Lower leg skin (tissue), 4 donors: Measurements from ENCODE around the gene GNAT3. TPM values are rescaled to one million over a fixed set of nuclear protein-coding genes. Genes with fewer than 3 reads are reported as not detected.

Source experiments
- DNase-seq, 2 donors: peaks; one replicate each; pipeline ENCODE4 v3.0.0-alpha.2; 2019; ENCODE audit warnings: low spot score in 2 of 2
- H3K4me3 ChIP-seq: fragments of 200-600 bp; sonication (generic); 2 replicates; pipeline ENCODE4 v1.5.1; 2017; ENCODE audit warnings: mild to moderate bottlenecking, low read depth; ENCODE audit not compliant: poor library complexity, severe bottlenecking
- CTCF ChIP-seq, 3 donors: fragments of 450-650 bp; IDR thresholded peaks; one replicate each; pipeline ENCODE4 v1.5.1; 2016; ENCODE audit warnings: antibody characterized with exemption in 3 of 3, mild to moderate bottlenecking in 3 of 3, moderate library complexity in 2 of 3
- POLR2A ChIP-seq, 2 donors: fragments of 450-650 bp; IDR thresholded peaks; one replicate each; pipeline ENCODE4 v1.6.1; 2016 to 2017; ENCODE audit warnings: antibody characterized with exemption in 2 of 2, mild to moderate bottlenecking in 1 of 2, moderate library complexity in 1 of 2
- WGBS, 2 donors: methylation state at CpG; one replicate each; pipeline ENCODE4 v1.1.5; 2018; 5-methylcytosine and 5-hydroxymethylcytosine counted together
- intact Hi-C: fragments of 100-400 bp; cut with DNase I; formaldehyde crosslinking; loops from one replicate; pipeline ENCODE4 v1.15.0; 2023; ENCODE audit warnings: low total_unique reads
- total RNA-seq, 4 donors: library from RNA; depleted of rRNA; stranded (reverse); fragments of >200 nt; gene quantifications; one replicate each; pipeline ENCODE4 v1.1.0, GENCODE V29; 2016

GNAT3 gene
- total RNA-seq, 4 donors from 2014 or later: not detected

- intact Hi-C loops: no loop called here
- 96 to 100% methylated on average over 1 of the region's 1 CpG for WGBS, 2 donors
- H3K4me3 ChIP-seq: no peak overlapping the region
- no peak for DNase-seq
- no peak for TF ChIP-seq CTCF (IDR thresholded peaks at IDR 0.05)
- no peak for TF ChIP-seq POLR2A (IDR thresholded peaks at IDR 0.05)
Observed at GRCh38 chr7:80530136-80530535, 18.3 kb upstream of the GNAT3 start.

- 78 to 88% methylated on average over 4 of the region's 4 CpGs for WGBS, 2 donors
- intact Hi-C loops: no loop called here
- no peak overlapping the region for H3K4me3 ChIP-seq
- TF ChIP-seq POLR2A (IDR thresholded peaks at IDR 0.05): no peak
- TF ChIP-seq CTCF (IDR thresholded peaks at IDR 0.05): no peak
- no peak for DNase-seq
Observed at GRCh38 chr7:80529362-80529761, 17.5 kb upstream of the GNAT3 start.

- intact Hi-C loops: no loop called here
- no peak for TF ChIP-seq POLR2A (IDR thresholded peaks at IDR 0.05)
- no peak for TF ChIP-seq CTCF (IDR thresholded peaks at IDR 0.05)
- DNase-seq: no peak
- WGBS, 2 donors: 88 to 96% methylated on average over 2 of the region's 2 CpGs
- no peak overlapping the region for H3K4me3 ChIP-seq
Observed at GRCh38 chr7:80528689-80529088, 16.8 kb upstream of the GNAT3 start.

GRCh38 chr7:80526472-80526871 lies 14.6 kb upstream of the GNAT3 start:
- no peak for DNase-seq
- TF ChIP-seq POLR2A (IDR thresholded peaks at IDR 0.05) (no peak), CTCF (IDR thresholded peaks at IDR 0.05) (no peak)
- WGBS, 2 donors: 86 to 88% methylated on average over 4 of the region's 4 CpGs
- intact Hi-C loops: no loop called here
- no peak overlapping the region for H3K4me3 ChIP-seq

- intact Hi-C loops: no loop called here
- no peak overlapping the region for H3K4me3 ChIP-seq
- TF ChIP-seq CTCF (IDR thresholded peaks at IDR 0.05): no peak
- no peak for TF ChIP-seq POLR2A (IDR thresholded peaks at IDR 0.05)
- no peak for DNase-seq
- 89% methylated on average over 9 of the region's 9 CpGs for WGBS, 2 donors
Observed at GRCh38 chr7:80524693-80525092, 12.8 kb upstream of the GNAT3 start.

GRCh38 chr7:80521809-80522208 lies 9.9 kb upstream of the GNAT3 start:
- no peak for DNase-seq
- no peak overlapping the region for H3K4me3 ChIP-seq
- intact Hi-C loops: no loop called here
- 53 to 76% methylated on average over 2 of the region's 2 CpGs for WGBS, 2 donors
- no peak for TF ChIP-seq CTCF (IDR thresholded peaks at IDR 0.05)
- no peak for TF ChIP-seq POLR2A (IDR thresholded peaks at IDR 0.05)
